Activated T-cell treated with anti-CD3 and anti-CD28 coated beads, Interleukin-2, amount 50 U/mL, for 1 hour (primary cell): Measurements from ENCODE around the gene BPIFB3.

Source experiments
- DNase-seq: peaks from one replicate; pipeline ENCODE4 v3.0.0-alpha.2; 2020

BPIFB3 gene

DNA sequence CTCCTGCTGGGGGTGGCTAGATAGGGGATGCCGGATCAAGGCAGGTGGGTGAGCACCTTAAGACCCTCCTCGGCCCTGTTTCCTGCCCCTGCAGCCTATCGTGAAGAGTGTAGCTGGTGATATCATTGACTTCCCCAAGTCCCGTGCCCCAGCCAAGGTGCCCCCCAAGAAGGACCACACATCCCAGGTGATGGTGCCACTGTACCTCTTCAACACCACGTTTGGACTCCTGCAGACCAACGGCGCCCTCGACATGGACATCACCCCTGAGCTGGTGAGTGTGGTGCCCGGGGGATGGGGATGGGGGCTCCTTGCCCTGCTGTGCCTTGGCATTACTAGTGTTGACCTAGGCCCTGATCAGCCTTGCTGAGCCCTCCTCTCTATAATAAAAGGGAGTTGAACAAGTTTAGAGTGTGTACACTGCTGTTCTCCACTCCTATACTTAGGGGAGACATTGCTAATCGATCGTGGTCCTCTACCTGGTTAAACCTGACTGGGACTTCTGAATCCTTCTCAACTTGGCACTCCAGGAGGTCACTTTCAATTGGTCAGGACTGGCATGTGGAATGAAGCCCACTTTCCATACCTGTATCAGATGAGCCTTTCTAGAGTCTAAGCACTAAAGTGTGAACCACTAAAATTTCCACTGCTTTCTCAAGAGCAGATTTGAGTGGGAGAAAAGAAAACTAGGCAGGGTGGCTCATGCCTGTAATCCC is 11.0 kb downstream of the BPIFB3 start:
- no peak for DNase-seq

DNA sequence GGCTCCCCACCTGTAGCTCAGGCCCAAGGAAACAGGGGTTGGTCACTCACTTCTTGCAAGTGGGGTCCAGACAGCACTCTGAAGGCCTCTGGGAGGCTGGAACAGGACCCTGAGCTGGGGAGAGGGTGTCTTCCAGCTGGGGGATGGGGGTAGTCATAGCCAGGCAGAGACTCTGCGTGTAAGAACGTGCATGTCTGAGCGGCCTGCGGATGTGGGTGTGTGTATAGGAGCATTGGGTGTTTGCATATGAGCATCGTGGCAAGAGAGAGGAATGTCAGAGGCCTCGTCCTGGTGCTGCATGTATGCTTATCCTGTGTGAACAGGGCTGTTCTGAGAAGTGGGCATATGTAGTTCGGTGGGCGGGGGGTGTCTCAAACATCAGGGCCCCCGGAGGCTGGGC is 12.1 kb downstream of the BPIFB3 start:
- DNase-seq, result no peak

DNA sequence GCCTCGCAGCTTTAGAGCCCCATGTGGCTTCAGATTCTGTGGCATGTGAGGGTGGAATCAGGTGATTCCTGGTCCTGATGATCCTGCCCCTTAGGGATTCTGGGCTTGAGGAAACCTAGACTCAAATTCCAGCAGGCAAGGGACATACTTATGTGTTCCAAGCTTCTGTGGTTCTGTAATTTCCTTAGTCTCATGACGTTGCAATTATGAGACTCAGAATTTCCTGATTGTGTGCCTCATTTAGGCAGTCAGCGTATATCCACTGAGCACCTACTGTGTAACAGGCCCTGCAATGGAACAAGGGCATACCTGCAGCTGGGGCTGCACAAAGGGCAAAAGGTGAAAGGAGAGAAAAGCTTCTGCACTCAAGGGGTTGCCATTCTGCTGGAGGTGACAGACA is 14.1 kb downstream of the BPIFB3 start:
- DNase-seq, result no peak

DNA sequence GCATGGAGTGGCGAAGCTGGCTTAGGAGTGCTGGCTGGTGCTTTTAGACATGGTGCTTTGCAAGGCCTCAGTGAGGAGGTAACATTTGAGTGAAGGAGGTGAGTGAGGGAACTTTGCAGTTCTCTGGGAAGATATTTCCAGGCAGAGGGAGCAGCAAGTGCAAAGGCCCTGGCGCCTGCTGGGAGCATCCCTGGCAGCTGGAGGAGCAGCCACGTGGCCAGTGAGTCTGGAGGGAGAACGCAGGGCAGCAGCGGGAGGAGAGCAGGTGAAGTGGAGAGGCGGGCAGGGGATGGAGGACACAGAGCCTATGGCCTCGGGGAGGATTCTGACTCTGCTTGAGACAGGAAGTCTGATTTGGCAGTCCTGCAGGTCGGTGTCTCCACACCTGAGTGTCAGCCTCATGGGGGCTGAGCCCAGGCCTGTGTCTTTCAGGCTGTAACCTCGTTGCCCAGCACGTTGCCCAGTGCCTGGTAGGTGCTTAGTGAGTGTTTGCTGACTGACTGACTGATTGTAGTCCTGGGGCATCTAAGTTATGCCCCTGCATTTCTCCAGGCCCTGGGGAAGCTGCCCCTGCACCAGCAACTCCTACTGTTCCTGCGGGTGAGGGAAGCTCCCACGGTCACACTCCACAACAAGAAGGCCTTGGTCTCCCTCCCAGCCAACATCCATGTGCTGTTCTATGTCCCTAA is 14.7 kb downstream of the BPIFB3 start:
- no peak for DNase-seq

DNA sequence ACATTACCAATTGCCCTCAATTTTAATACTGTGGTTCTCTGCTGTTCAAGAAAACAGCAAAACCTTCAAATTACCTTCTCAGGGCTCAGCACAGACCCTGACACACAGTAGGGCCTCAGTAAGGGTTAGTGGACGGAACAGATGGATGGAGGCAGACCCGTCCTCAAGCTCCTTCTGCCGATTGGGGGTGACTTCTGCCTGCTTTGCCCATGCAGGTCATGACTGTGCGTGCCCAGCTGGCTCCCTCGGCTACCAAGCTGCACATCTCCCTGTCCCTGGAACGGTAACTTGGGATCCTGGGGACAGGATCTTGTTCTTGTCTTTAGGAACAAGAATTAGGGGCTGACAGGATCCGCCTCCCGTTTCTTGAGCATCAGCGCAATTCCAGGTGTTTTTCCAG is 16.0 kb downstream of the BPIFB3 start:
- no peak for DNase-seq

DNA sequence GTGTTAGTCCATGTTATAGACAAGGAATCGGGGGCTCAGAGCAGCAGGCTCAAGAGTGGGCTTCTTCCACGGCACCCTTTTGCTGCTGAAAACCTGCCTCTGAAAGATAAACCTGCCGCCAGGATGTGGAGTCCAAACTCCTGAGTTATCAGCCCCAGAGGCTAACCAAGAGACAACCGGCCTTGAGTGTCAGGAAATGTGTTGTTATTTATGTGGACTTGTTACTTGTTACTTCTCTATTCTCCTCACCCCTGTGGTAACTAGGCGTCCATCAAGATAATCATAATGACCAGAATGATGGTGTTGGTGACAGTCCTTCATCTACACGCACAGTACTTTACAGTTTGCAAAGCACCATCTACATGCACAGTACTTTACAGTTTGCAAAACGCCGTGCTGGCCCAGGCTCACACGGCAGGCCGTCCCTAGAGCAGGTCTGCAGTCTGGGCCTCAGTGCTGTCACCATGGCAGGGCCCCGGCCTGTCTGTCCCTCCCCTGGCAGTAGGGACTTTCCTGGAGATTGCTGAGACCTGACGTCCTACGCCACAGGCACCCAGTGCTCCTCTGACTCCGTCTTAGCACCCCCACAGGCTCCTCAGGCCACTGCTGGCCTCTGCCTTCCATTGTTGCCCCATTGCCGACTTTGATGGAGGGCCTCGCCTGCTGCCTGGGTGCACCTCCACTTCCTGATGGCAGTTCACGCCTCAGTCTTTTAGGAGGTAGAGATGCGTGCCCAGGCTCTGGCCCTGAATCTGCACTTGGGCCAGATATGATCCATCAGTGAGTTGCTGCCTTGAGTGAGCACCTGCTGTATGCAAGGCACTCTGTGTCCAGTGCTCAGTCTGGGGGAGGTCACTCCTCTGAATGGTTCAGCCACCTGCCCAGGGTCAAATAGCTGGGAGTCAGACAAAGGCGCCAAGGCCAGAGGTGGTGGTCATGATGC is 16.7 kb downstream of the BPIFB3 start:
- DNase-seq, result no peak

DNA sequence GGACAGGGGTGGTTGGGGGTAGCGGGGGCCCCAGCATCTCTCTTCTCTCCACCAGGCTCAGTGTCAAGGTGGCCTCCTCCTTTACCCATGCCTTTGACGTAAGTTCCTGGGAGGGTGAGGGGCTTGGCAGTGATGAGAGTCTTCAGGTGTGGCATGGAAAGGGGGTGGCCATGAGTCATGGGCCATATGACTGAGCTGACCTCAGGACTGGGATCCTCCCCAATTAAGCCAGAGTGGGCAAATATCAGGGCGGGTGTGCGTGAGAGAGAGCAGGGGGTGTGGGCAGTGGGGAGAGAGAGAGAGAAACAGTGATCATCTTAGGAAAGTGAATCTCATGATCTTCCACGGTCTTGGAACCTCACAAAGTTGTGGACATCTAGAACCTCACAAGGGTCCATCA is 17.5 kb downstream of the BPIFB3 start:
- DNase-seq, result no peak

DNA sequence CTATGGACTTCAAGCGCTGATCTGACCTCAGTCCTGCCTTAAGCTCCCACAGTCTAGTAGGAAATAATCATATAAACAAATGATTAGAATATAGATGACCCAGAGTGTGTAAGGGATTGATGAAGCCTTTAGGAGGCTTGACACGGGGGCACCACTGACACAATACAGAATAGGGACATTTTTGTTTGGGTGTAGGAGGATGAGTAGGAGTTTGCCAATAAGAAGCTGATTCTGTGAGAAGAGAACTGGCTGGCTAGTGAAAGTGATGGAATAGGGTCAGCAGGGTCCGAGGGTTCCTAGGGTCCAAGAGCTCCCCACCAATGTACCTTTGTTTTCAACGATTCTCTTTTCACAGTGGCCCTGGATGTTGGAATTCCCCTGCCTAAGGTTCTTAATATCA is 18.7 kb downstream of the BPIFB3 start:
- DNase-seq, result no peak

DNA sequence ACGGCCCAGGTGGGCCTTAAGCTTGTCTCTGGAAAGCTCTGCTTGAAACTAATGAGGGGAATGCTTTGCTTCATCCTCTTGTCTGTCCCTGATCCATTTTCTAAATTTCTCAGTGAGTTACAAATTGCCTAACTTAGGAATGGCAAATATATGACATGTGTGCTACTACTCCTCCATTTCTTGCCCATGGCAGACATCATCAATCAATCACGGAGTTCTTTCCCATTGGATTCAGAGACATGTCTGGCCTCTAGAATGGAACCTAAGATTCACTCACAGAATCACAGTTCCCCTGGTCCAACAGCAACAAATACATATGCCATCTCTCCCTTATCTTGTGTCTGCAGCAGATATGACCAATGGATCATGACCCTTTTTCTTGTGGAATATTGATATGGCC is 19.1 kb downstream of the BPIFB3 start:
- no peak for DNase-seq

DNA sequence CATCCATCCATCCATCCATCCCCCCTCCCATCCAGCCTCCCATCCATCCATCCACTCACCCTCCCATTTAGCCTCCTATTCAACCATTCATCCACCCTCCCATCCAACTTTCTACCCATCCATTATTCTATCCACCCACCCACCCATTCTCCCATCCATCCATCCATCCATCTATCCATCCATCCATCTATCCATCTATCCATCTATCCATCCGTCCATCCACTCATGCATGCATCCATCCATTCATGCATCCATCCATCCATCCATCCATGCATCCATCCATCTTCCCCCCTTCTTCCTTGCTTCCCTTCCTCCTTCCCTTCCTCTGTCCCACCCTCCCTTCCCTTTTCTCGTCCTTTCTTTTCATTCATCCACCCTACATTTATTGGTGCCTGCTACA is 21.0 kb downstream of the BPIFB3 start:
- no peak for DNase-seq

DNA sequence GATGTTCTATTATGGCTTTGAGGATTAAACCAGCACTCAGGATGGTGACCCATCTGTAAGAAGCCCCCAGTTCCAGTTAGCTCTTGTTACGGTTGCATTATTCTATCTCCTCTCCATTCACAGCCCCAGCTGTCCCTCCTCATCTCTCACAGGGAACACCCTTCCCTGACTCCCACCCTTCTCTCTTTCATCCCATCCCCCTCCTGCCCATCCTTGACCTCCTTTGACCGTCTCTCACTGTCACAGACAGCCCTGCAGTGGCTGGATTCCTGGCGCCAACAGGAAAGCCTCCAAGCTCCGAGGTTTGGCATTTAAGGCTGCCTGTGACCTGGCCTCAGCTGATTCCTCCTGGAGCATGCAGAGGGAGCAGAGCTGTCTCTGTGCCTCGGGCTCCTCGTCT is 21.6 kb downstream of the BPIFB3 start:
- DNase-seq, result no peak

DNA sequence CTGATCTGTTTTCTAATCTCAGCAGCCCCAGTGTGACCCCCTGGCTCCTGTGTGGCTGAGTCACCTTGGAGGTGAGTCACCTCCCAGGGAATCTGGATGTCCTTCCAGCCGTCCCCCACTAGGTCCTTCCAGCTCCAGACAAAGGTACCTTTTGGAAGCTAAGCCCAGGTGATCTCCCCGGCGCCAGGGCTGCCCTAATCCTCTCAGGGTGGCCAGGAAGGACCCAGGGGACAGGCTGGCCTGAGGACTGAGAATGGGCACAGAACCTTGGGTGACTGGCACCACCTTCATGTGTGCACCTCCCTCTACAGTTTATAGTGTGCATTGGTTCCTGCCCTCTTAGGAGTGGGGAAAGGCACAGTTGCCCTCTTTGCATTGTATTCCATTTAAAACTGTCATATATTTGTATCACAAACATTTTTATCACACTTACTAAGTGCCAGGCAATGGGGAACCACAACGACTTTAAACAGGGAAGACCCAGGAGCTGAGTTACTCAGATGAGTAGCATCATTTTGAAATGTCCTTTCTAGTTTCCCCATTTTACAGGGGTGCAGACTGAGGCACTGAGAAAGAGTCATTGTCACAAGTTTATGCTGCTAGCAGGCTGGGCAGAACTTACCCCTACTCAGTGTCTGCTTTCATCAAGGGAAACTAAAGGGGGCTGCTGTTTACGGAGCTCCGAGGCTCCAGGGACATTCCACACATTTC is 23.1 kb downstream of the BPIFB3 start:
- DNase-seq, result no peak

DNA sequence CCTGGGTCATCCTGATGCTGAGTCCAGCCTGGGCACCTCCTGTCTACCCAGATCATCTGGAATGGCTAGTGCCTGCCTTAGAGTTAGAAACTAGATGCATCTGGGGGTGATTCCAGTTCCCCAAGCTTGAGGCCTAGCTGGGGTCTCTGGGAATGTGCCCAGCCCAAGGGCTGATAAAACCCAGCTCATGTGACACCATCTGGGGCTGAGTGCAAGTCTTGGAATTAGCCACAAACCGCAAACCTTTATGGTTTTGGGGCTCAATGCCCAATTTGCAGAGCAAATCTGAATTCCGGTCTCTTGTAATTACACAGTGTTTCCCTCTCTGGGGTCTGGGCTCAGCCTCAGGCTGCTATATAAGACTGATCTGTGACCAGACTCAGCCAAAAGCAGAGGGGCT is 25.6 kb downstream of the BPIFB3 start, which contains the start of gene BPIFB4:
Gene BPIFB4, plus strand, starts transcription at position 385 of the 400 bp plus-strand sequence. CDS start 1,884 bp downstream, outside the sequence.
- no peak for DNase-seq

DNA sequence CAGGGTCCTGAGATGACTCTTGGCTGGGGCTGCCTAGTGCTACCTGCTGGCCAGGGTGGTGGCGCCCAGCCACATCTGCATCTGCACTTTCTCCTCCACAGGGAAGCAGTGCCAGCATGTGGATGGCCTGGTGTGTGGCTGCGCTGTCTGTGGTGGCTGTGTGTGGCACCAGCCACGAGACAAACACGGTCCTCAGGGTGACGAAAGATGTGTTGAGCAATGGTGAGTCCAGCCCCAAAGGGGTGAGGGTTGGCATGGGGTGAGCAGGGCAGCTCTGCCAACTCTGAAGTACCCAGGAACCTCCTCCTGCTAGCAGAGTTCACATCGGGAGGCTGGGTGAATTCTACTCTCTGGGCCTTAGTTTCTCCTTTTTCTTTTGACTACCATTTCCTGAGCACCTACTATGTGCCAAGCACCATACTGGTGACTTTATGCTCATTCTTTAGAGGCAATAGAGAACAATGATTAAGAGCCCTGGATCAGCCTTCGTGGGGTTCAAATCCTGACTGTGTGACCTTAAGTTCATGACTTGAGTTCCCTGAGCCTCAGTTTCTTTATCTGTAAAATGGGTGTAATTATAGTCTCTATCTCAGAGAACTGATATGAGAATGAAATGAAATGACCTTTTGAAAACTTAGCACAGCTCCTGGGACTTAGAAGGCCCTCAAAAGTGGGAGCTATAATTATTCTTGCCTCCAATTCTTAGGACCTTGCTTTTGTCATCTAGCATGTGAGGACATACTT is 27.9 kb downstream of the BPIFB3 start:
- no peak for DNase-seq

DNA sequence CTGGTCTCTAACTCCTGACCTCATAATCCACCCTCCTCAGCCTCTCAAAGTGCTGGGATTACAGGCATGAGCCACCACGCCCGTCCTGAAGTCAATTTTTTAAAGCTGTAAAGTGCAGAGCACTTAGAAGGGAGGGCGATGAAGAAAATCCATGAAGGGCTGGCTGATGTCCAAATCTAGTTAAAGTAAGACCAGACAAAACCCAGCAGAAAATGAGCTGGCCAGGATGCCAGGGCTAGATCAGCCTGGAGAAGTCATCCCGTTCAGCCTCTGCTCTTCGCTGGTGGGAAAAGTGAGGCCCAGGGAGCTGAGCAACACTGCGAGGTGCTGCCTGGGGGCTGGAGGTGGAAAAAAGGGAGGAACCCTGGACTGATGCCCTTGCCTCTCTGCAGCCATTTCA is 28.8 kb downstream of the BPIFB3 start:
- DNase-seq, result no peak

DNA sequence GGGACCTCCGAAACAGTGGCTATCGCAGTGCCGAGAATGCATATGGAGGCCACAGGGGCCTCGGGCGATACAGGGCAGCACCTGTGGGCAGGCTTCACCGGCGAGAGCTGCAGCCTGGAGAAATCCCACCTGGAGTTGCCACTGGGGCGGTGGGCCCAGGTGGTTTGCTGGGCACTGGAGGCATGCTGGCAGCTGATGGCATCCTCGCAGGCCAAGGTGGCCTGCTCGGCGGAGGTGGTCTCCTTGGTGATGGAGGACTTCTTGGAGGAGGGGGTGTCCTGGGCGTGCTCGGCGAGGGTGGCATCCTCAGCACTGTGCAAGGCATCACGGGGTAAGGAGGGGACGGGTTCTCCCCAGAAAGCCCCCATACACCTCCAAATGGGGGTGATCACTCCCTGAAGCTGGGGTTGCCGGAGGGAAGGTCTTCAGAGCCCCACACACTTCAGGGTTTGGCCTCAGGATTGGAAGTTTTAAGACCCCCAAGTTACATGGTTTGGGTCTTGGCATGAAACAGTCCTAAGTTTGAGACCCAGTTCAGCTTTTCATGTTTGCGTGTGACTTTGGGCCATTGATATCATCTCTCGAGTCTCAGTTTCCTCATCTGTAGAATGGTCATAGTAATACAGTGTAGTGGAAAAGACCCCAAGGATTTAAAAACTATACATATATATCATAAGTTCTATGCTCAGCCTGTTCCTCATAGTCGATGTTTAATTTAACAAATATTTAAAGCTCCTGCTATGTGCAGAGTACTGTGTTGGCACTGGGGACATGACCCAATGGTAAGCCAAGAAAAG is 30.0 kb downstream of the BPIFB3 start:
- no peak for DNase-seq

DNA sequence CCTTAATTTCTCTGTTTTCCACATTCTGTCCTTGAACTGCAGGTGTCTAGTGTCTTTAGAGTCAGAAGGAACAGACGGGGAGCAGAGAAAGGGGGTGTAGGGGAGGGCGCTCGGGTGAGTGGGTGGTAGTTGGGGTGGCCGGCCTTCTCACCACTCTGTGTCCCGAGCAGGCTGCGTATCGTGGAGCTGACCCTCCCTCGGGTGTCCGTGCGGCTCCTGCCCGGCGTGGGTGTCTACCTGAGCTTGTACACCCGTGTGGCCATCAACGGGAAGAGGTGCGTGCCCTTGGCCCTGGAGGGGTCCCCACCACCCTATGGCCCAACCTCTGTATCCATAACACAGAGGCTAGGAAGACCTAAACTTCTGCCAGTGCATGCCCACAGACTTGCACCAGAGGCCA is 31.0 kb downstream of the BPIFB3 start:
- no peak for DNase-seq

DNA sequence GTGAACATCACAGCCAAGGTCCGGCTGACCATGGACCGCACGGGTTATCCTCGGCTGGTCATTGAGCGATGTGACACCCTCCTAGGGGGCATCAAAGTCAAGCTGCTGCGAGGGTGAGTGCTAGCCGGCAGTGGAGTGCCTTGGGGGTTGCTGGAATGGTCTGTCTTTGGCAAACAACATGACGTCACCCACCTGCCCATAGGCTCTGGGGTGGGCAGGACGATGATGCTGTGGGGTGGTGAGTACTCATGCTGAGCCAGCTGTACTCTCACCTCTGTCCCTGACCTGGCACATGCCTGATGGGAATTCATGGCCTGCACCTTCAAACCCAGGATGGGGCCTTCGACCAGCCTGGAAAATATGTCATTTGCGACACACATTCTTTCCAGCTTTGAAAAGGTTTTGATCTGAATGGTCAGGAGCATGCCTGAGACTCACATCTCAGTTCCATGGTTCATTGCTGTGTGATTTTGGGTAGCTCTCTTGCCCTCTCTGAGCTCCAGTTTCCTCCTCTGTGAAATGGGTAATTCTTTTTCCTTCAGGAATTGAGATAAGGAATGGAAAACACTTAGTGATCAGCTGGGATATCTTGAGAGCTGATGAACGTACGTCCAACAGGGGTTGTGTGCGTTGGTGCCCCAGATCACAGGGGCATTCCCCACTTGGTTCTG is 32.5 kb downstream of the BPIFB3 start:
- no peak for DNase-seq

DNA sequence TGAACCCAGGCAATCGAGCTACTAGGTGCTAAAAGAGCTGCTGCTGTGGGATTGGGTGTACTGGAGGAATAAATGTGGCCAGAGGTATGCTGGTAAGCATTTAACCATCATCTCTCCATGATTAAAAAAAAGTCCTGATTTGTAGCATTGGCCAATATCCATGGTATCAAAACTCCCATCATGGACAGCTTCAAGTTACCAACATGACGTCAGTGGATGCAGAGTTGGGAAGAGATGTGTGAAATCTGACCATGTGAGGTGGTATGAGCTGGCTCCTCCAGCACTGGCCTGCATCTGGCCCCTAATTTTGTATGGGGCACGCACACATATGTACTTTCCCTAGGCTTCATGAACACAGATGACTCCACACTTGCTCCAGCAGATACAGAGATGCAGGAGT is 37.4 kb downstream of the BPIFB3 start:
- DNase-seq, result no peak

DNA sequence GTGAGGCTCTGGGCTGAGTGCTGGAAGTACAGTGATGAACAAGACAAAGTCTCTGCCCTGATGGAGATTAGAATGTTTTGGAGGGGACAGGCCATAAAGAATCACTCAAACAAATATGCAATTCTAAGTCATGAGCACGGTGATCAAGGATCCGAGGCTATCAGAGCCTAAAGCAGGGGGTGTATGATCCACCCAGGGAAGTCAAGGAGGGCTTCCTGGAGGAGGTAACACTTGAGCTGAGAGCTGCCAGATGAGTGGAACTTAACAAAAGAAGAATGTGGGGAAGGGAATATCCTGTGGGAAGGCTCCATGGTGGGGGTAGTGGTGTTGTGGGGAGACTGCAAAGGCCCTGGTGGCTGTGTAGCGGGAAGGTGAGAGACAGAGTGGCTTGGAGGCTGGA is 38.0 kb downstream of the BPIFB3 start:
- DNase-seq, result no peak

DNA sequence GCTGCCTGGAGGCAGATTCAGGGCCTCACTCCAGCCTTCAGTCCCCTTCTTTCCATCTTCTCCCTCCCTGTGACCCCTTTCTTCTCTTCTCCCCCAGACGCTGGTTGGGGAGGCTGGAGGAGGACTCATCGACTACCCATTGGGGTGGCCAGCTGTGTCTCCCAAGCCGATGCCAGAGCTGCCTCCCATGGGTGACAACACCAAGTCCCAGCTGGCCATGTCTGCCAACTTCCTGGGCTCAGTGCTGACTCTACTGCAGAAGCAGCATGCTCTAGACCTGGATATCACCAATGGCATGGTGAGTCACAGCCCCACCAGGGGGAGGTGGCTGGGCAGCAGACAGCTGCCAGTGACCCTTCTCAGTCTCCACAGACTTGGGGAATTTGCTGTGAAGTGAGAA is 38.7 kb downstream of the BPIFB3 start:
- no peak for DNase-seq
